Measurements from ENCODE around the gene OR52L1. TPM values are rescaled to one million over a fixed set of nuclear protein-coding genes. Genes with fewer than 3 reads are reported as not detected.

The OR52L1 gene
- total and polyA plus RNA-seq, 5 experiments from 2014 or later = not detected

Other genes starting within 250 kb of the OR52L1 start
- 1 to 10 TPM; 2.2 to 2.6 TPM for gene OR52N4, start 232.7 kb downstream of the OR52L1 start, total RNA-seq
- gene OR52N4, start 232.7 kb downstream of the OR52L1 start, polyA plus RNA-seq = under 1 TPM in 2 of 3 donors, not detected in 1; 0.55 to 0.59 TPM
- not detected for gene OR52N5, start 203.6 kb downstream of the OR52L1 start, total RNA-seq
- gene OR52N5, start 203.6 kb downstream of the OR52L1 start, polyA plus RNA-seq = not detected
- gene OR52N1, start 195.7 kb downstream of the OR52L1 start, total RNA-seq = not detected
- not detected for gene OR52N1, start 195.7 kb downstream of the OR52L1 start, polyA plus RNA-seq
- gene OR52N2, start 178.1 kb downstream of the OR52L1 start, total RNA-seq = not detected
- gene OR52N2, start 178.1 kb downstream of the OR52L1 start, polyA plus RNA-seq = not detected
- gene OR52E6, start 145.1 kb downstream of the OR52L1 start, total RNA-seq = not detected
- not detected for gene OR52E6, start 145.1 kb downstream of the OR52L1 start, polyA plus RNA-seq
- gene OR52E8, start 129.3 kb downstream of the OR52L1 start, total RNA-seq = not detected
- gene OR52E8, start 129.3 kb downstream of the OR52L1 start, polyA plus RNA-seq = not detected
- gene OR52E4, start 106.4 kb downstream of the OR52L1 start, total RNA-seq = not detected
- not detected for gene OR52E4, start 106.4 kb downstream of the OR52L1 start, polyA plus RNA-seq
- not detected for gene OR52E5, start 93.8 kb downstream of the OR52L1 start, total RNA-seq
- gene OR52E5, start 93.8 kb downstream of the OR52L1 start, polyA plus RNA-seq = not detected
- not detected for gene OR56A3, start 44.7 kb downstream of the OR52L1 start, total RNA-seq
- not detected for gene OR56A3, start 44.7 kb downstream of the OR52L1 start, polyA plus RNA-seq
- not detected for gene OR56A5, start 18.5 kb downstream of the OR52L1 start, total RNA-seq
- gene OR56A5, start 18.5 kb downstream of the OR52L1 start, polyA plus RNA-seq = not detected
- under 1 TPM in 1 of 2 experiments, not detected in 1; 0.10 TPM for gene OR56A4, start 20.0 kb upstream of the OR52L1 start, total RNA-seq
- not detected for gene OR56A4, start 20.0 kb upstream of the OR52L1 start, polyA plus RNA-seq
- gene OR56A1, start 43.8 kb upstream of the OR52L1 start, total RNA-seq = not detected
- gene OR56A1, start 43.8 kb upstream of the OR52L1 start, polyA plus RNA-seq = not detected
- not detected for gene OR56B4, start 120.7 kb upstream of the OR52L1 start, total RNA-seq
- gene OR56B4, start 120.7 kb upstream of the OR52L1 start, polyA plus RNA-seq = under 1 TPM in 1 of 3 donors, not detected in 2; 0.19 TPM
- gene OR52B2, start 183.3 kb upstream of the OR52L1 start, total RNA-seq = not detected
- not detected for gene OR52B2, start 183.3 kb upstream of the OR52L1 start, polyA plus RNA-seq
- gene OR52W1, start 212.2 kb upstream of the OR52L1 start, total RNA-seq = not detected
- not detected for gene OR52W1, start 212.2 kb upstream of the OR52L1 start, polyA plus RNA-seq
- not detected for gene C11orf42, start 218.6 kb upstream of the OR52L1 start, total RNA-seq
- gene C11orf42, start 218.6 kb upstream of the OR52L1 start, polyA plus RNA-seq = not detected
- gene FHIP1B, start 247.7 kb upstream of the OR52L1 start, total RNA-seq = 10 to 100 TPM; 46.7 to 48.5 TPM
- 10 to 100 TPM in 2 of 3 donors, 1 to 10 TPM in 1; 9.3 to 14.9 (median 11.4) TPM for gene FHIP1B, start 247.7 kb upstream of the OR52L1 start, polyA plus RNA-seq